ENCODE measurements around the gene TRMT61A. TPM values are rescaled to one million over a fixed set of nuclear protein-coding genes. Genes with fewer than 3 reads are reported as not detected.
A peak's percentile ranks its signal among the peaks of the same experiment; 100 is the strongest.

The TRMT61A gene
- total and polyA plus RNA-seq, 5 donors: 4.8 to 6.9 (median 6.2) TPM

GRCh38 chr14:103544388-103545218 lies 15.6 kb downstream of the TRMT61A start:
- H3K9me3 ChIP-seq (ENCODE audit: control insufficient read depth, low read length): no peaks in the 10 kb centered on the region
- 49% methylated on average over 35 of the region's 35 CpGs for WGBS
- peak; percentile 77 to 92 (median 92) for DNase-seq
- H3K4me1 ChIP-seq (ENCODE audit: control insufficient read depth, insufficient read depth, low read length): no peaks in the 10 kb centered on the region
- ATAC-seq: peak; percentile 15 to 24
- no peak overlapping the region for H3K27ac ChIP-seq (ENCODE audit: low read length)
- no peak overlapping the region for H3K4me3 ChIP-seq (ENCODE audit: low read length)
- H3K27me3 ChIP-seq (ENCODE audit: control insufficient read depth, insufficient read depth): no peaks in the 10 kb centered on the region
- intact Hi-C loops (cut with DNase I): loop anchor here in 3 of 4 donors (5.0 kb wide), 1 partner anchor 42 kb away; no protein-coding TSS in a partner anchor

- H3K27me3 ChIP-seq (ENCODE audit: control insufficient read depth, insufficient read depth): no peaks in the 10 kb centered on the region
- no peak overlapping the region for H3K27ac ChIP-seq (ENCODE audit: low read length)
- H3K9me3 ChIP-seq (ENCODE audit: control insufficient read depth, low read length): no peaks in the 10 kb centered on the region
- DNase-seq: peak; percentile 14 to 65 (median 59)
- intact Hi-C loops (cut with DNase I): loop anchor here in 3 of 4 donors (5.0 kb wide), 1 partner anchor 43 kb away; no protein-coding TSS in a partner anchor
- no peak overlapping the region for H3K4me3 ChIP-seq (ENCODE audit: low read length)
- ATAC-seq: no peak
- 92% methylated on average over 29 of the region's 29 CpGs for WGBS
- H3K4me1 ChIP-seq (ENCODE audit: control insufficient read depth, insufficient read depth, low read length): no peaks in the 10 kb centered on the region
These were observed 16.4 kb downstream of the TRMT61A start for GRCh38 chr14:103545219-103545914.

- no peak overlapping the region for H3K4me3 ChIP-seq (ENCODE audit: low read length)
- WGBS: 79% methylated on average over 27 of the region's 27 CpGs
- intact Hi-C loops (cut with DNase I): loop anchor here in 3 of 4 donors (2.0 to 5.0 kb wide), 2 partner anchors 27 to 44 kb away; no protein-coding TSS in a partner anchor
- ATAC-seq: no peak
- no peaks in the 10 kb centered on the region for H3K27me3 ChIP-seq (ENCODE audit: control insufficient read depth, insufficient read depth)
- H3K4me1 ChIP-seq (ENCODE audit: control insufficient read depth, insufficient read depth, low read length): peaks cover 3% of the 10 kb centered on the region
- no peaks in the 10 kb centered on the region for H3K9me3 ChIP-seq (ENCODE audit: control insufficient read depth, low read length)
- H3K27ac ChIP-seq (ENCODE audit: low read length): no peak overlapping the region
- peak; percentile 22 to 71 (median 66) for DNase-seq
These were observed 17.1 kb downstream of the TRMT61A start for GRCh38 chr14:103545915-103546651.

- Histone ChIP-seq H3K4me3 (ENCODE audit: low read length) (no peak overlapping the region), H3K9me3 (ENCODE audit: control insufficient read depth, low read length) (no peaks in the 10 kb centered on the region), H3K27me3 (ENCODE audit: control insufficient read depth, insufficient read depth) (no peaks in the 10 kb centered on the region), H3K4me1 (ENCODE audit: control insufficient read depth, insufficient read depth, low read length) (peaks cover 5% of the 10 kb centered on the region), H3K27ac (ENCODE audit: low read length) (no peak overlapping the region)
- DNase-seq: peak; percentile 71 to 91 (median 89)
- intact Hi-C loops (cut with DNase I): loop anchor here in 3 of 4 donors (2.0 to 5.0 kb wide), 2 partner anchors 28 to 45 kb away; no protein-coding TSS in a partner anchor
- 25% methylated on average over 21 of the region's 21 CpGs for WGBS
- peak in 1 of 2 donors; percentile 6 for ATAC-seq
These were observed 17.9 kb downstream of the TRMT61A start for GRCh38 chr14:103546652-103547454.

- WGBS: 84% methylated on average over 11 of the region's 11 CpGs
- Histone ChIP-seq H3K27ac (ENCODE audit: low read length) (no peak overlapping the region), H3K9me3 (ENCODE audit: control insufficient read depth, low read length) (no peaks in the 10 kb centered on the region), H3K27me3 (ENCODE audit: control insufficient read depth, insufficient read depth) (no peaks in the 10 kb centered on the region), H3K4me1 (ENCODE audit: control insufficient read depth, insufficient read depth, low read length) (peaks cover 8% of the 10 kb centered on the region), H3K4me3 (ENCODE audit: low read length) (no peak overlapping the region)
- no peak for ATAC-seq
- intact Hi-C loops (cut with DNase I): loop anchor here in 3 of 4 donors (2.0 to 5.0 kb wide), 2 partner anchors 29 to 45 kb away; no protein-coding TSS in a partner anchor
- peak in 1 of 3 donors; percentile 43 for DNase-seq
These were observed 18.5 kb downstream of the TRMT61A start for GRCh38 chr14:103547455-103547940.

GRCh38 chr14:103547941-103548462 lies 19.0 kb downstream of the TRMT61A start:
- no peaks in the 10 kb centered on the region for H3K9me3 ChIP-seq (ENCODE audit: control insufficient read depth, low read length)

GRCh38 chr14:103548463-103549351 lies 19.7 kb downstream of the TRMT61A start:
- Histone ChIP-seq H3K27me3 (ENCODE audit: control insufficient read depth, insufficient read depth) (no peaks in the 10 kb centered on the region), H3K27ac (ENCODE audit: low read length) (no peak overlapping the region), H3K4me3 (ENCODE audit: low read length) (no peak overlapping the region), H3K9me3 (ENCODE audit: control insufficient read depth, low read length) (no peaks in the 10 kb centered on the region), H3K4me1 (ENCODE audit: control insufficient read depth, insufficient read depth, low read length) (peaks cover 8% of the 10 kb centered on the region)
- intact Hi-C loops (cut with DNase I): loop anchor here in 3 of 4 donors (5.0 kb wide), 1 partner anchor 46 kb away; no protein-coding TSS in a partner anchor
- DNase-seq (peak; percentile 21 to 66 (median 58)), ATAC-seq (no peak)
- 90% methylated on average over 27 of the region's 27 CpGs for WGBS

More at GRCh38 chr14:103547941-103548462, 19.0 kb downstream of the TRMT61A start:
- Histone ChIP-seq H3K4me3 (ENCODE audit: low read length) (no peak overlapping the region), H3K4me1 (ENCODE audit: control insufficient read depth, insufficient read depth, low read length) (peaks cover 8% of the 10 kb centered on the region), H3K27me3 (ENCODE audit: control insufficient read depth, insufficient read depth) (no peaks in the 10 kb centered on the region), H3K27ac (ENCODE audit: low read length) (no peak overlapping the region)
- ATAC-seq: no peak
- intact Hi-C loops (cut with DNase I): loop anchor here in 3 of 4 donors (2.0 to 5.0 kb wide), 2 partner anchors 29 to 46 kb away; no protein-coding TSS in a partner anchor
- peak in 2 of 3 donors; percentile 24 to 53 for DNase-seq
- WGBS: 89% methylated on average over 18 of the region's 18 CpGs

- DNase-seq (peak in 2 of 3 donors; percentile 76 to 87), ATAC-seq (peak; percentile 0 to 4)
- 77% methylated on average over 30 of the region's 30 CpGs for WGBS
- intact Hi-C loops (cut with DNase I): loop anchor here (5.0 kb wide), 2 partner anchors 32 to 47 kb away; no protein-coding TSS in a partner anchor
- H3K4me1 ChIP-seq (ENCODE audit: control insufficient read depth, insufficient read depth, low read length): peaks cover 8% of the 10 kb centered on the region
- no peak overlapping the region for H3K4me3 ChIP-seq (ENCODE audit: low read length)
- H3K27me3 ChIP-seq (ENCODE audit: control insufficient read depth, insufficient read depth): no peaks in the 10 kb centered on the region
- H3K27ac ChIP-seq (ENCODE audit: low read length): peak overlapping the region; percentile 43
- H3K9me3 ChIP-seq (ENCODE audit: control insufficient read depth, low read length): no peaks in the 10 kb centered on the region
These were observed 20.6 kb downstream of the TRMT61A start for GRCh38 chr14:103549361-103550311.

All from right cardiac atrium (tissue), 5 donors.